Gastroesophageal sphincter (tissue), 3 donors: ENCODE measurements around the gene GABARAP.

Experiments used
- POLR2A ChIP-seq, 2 donors: fragments of 450-650 bp; IDR thresholded peaks; one replicate each; pipeline ENCODE4 v1.6.1; 2017; ENCODE audit warnings: antibody characterized with exemption in 2 of 2, mild to moderate bottlenecking in 2 of 2, moderate library complexity in 1 of 2
- POLR2AphosphoS5 ChIP-seq: sonication (generic); formaldehyde crosslinking; IDR thresholded peaks from one replicate; pipeline ENCODE4 v1.6.1; 2017; ENCODE audit warnings: antibody characterized with exemption
- TF ChIP-seq, protein P1 (sequence below), 4 experiments: fragments of 200-600 bp in 2 of 4; fragments of 450-650 bp in 2 of 4; sonication (generic) in 1 of 4; IDR thresholded peaks; one replicate each; pipeline ENCODE4 v1.5.1; 2017 to 2019; ENCODE audit warnings: antibody characterized with exemption in 4 of 4, mild to moderate bottlenecking in 2 of 4, moderate library complexity in 2 of 4

DNA sequence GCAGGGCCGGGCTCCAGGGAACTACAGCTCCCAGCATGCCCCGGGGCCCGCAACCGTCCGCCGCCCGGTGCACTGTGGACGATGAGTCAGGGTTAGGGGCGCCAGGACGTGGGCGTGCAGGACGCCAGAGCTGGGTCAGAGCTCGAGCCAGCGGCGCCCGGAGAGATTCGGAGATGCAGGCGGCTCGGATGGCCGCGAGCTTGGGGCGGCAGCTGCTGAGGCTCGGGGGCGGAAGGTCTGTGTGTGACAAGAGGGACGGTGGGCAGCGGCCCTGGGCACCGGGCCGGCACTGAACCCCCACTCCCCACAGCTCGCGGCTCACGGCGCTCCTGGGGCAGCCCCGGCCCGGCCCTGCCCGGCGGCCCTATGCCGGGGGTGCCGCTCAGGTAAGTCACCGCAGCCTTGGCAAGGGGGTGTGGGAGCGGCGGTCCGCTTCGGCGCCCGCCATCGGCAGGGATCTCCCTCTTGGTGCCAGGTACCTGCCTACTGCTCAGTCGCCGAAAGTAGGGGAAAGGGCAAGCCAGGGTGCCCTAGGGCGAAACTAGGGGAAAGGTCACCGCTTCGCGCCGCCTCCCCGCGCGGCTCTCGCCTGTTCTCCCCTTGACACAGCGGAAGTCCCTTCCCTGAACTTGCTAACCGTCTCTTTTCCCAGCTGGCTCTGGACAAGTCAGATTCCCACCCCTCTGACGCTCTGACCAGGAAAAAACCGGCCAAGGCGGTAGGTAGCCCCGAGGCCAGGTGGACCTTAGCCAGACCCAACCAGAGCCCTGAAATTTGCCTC is 22.2 kb downstream of the GABARAP start, which contains the start of the genes ACADVL and DLG4:
- TF ChIP-seq, protein P1, sequence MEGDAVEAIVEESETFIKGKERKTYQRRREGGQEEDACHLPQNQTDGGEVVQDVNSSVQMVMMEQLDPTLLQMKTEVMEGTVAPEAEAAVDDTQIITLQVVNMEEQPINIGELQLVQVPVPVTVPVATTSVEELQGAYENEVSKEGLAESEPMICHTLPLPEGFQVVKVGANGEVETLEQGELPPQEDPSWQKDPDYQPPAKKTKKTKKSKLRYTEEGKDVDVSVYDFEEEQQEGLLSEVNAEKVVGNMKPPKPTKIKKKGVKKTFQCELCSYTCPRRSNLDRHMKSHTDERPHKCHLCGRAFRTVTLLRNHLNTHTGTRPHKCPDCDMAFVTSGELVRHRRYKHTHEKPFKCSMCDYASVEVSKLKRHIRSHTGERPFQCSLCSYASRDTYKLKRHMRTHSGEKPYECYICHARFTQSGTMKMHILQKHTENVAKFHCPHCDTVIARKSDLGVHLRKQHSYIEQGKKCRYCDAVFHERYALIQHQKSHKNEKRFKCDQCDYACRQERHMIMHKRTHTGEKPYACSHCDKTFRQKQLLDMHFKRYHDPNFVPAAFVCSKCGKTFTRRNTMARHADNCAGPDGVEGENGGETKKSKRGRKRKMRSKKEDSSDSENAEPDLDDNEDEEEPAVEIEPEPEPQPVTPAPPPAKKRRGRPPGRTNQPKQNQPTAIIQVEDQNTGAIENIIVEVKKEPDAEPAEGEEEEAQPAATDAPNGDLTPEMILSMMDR (IDR thresholded peaks at IDR 0.05): peak in 1 of 4 experiments; percentile 5
- peak; percentile 57 to 75 for TF ChIP-seq POLR2A (IDR thresholded peaks at IDR 0.05)
- peak; percentile 75 for TF ChIP-seq POLR2AphosphoS5
